ENCODE measurements around the gene HMMR. TPM values are rescaled to one million over a fixed set of nuclear protein-coding genes. Genes with fewer than 3 reads are reported as not detected.

The HMMR gene
- total RNA-seq, 1 donor from 2014 or later: 19.5 TPM

DNA sequence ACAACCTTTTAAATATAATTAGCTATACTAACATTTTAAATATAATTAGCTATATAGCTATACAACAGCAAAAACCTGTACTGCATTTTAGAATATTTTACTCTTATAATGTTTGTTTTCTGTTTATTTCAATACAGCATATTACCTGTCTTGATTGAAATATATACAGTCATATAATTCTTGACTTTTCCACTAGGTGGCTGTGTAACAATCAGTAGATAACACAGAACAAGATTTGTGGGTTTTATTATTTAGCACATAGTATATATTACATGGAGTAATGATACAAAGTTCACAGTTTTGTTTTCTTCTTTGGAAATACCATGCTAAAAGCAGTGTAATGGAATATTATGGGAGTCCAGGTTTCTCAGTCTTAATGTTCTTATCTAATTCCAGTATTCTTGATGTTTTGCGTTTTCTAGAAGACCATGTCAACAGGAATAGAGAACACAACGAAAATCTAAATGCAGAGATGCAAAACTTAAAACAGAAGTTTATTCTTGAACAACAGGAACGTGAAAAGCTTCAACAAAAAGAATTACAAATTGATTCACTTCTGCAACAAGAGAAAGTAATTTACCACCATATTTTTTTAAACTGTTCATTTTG is 13.3 kb downstream of the HMMR start:
- peak; percentile 9 for DNase-seq (ENCODE audit: low read depth)
- TF ChIP-seq, protein P1, sequence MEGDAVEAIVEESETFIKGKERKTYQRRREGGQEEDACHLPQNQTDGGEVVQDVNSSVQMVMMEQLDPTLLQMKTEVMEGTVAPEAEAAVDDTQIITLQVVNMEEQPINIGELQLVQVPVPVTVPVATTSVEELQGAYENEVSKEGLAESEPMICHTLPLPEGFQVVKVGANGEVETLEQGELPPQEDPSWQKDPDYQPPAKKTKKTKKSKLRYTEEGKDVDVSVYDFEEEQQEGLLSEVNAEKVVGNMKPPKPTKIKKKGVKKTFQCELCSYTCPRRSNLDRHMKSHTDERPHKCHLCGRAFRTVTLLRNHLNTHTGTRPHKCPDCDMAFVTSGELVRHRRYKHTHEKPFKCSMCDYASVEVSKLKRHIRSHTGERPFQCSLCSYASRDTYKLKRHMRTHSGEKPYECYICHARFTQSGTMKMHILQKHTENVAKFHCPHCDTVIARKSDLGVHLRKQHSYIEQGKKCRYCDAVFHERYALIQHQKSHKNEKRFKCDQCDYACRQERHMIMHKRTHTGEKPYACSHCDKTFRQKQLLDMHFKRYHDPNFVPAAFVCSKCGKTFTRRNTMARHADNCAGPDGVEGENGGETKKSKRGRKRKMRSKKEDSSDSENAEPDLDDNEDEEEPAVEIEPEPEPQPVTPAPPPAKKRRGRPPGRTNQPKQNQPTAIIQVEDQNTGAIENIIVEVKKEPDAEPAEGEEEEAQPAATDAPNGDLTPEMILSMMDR (conservative IDR thresholded peaks at IDR 0.05; ENCODE audit: low read depth, low read length): no peak
- no peak overlapping the region for H3K4me3 ChIP-seq (ENCODE audit: low read depth, low read length)

DNA sequence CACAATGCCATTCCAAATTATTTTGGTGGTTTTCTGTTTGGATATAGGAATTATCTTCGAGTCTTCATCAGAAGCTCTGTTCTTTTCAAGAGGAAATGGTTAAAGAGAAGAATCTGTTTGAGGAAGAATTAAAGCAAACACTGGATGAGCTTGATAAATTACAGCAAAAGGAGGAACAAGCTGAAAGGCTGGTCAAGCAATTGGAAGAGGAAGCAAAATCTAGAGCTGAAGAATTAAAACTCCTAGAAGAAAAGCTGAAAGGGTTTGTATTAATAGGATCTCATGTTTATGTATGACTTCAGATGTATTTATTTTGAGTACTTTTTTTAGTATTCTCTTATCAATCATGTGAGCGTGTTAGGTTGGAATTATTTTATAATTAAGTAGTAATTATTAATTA is 15.0 kb downstream of the HMMR start:
- DNase-seq (ENCODE audit: low read depth): no peak
- TF ChIP-seq, protein P1 (conservative IDR thresholded peaks at IDR 0.05; ENCODE audit: low read depth, low read length): no peak
- no peak overlapping the region for H3K4me3 ChIP-seq (ENCODE audit: low read depth, low read length)

DNA sequence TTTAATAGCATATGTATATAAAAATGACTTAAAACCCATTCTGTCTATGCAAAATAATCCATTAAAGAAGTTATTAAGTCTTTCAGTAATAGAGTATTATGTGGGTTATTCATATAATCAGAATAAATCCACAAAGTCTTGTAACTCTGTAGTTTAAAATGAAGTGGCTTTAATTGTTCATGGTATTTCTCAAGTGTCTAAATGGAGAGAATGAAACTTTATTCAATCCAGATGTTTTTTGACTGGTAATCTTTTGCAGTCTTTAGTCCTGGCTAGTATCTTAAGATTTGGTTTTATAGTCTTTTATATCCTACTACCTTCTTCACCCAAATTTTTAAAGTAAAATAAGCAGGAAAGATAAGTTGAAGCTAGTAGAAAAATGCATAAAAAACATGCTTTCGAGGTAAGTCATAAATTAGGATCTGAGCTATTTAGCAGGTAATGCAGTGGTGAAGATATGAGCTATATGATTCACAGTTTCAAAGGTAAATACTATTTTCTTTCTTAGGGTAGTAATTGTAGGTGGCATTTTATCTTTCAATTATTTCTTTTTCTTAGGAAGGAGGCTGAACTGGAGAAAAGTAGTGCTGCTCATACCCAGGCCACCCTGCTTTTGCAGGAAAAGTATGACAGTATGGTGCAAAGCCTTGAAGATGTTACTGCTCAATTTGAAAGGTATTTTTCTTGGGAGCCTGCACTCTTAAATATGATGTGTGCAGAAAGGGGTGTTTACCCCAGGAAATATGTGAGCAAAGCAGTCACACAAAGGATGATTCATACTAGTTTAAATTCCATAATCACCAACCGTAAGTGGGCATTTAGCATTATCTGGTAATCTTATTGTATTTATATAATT is 17.9 kb downstream of the HMMR start:
- TF ChIP-seq, protein P1 (conservative IDR thresholded peaks at IDR 0.05; ENCODE audit: low read depth, low read length): no peak
- H3K4me3 ChIP-seq (ENCODE audit: low read depth, low read length): no peak overlapping the region
- peak; percentile 10 for DNase-seq (ENCODE audit: low read depth)

DNA sequence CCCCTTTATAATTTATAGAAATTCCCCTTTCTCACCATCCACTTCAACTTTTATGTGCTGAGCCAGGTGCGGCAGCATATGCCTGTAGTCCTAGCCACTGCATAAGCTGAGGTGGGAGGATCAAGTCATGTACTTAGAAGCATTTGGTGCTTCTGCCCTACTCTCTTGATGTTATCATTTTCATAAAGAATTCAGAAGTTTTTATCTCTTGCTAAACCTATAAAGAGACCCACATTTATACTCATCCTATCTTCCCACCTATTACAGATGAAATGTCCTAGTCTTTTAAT is 18.5 kb downstream of the HMMR start:
- no peak for DNase-seq (ENCODE audit: low read depth)
- TF ChIP-seq, protein P1 (conservative IDR thresholded peaks at IDR 0.05; ENCODE audit: low read depth, low read length): no peak
- no peak overlapping the region for H3K4me3 ChIP-seq (ENCODE audit: low read depth, low read length)

DNA sequence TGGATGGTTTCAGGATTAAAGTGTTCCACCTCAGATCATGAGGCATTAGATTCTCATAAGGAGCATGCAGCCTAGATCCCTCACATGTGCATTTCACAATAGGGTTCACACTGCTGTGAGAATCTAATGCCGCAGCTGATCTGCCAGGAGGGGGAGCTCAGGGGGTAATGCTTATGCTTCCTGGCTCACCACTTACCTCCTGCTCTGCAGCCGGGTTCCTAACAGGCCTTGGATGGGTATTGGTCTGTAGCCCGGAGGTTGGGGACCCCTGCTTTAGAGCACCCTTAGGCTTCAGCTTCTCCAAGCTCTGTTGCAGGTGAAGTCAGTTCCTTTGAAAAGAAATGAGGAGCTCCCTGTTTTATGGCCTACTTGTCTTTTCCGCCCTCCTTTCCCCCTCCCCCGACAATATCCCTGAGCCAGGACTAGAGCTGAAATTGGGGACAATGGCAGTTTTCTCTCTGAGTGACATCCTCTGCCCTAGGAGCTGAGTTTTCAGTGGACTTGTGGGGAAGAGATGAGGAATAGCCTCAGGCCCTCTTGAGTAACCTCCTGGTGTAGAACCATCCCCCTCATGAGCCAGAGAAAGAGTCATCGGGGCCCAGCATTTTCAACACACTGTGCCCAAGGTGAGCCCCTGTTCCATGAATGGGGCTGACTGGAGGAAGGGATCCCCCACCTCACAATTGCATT is 28.8 kb downstream of the HMMR start:
- DNase-seq (ENCODE audit: low read depth): no peak
- TF ChIP-seq, protein P1 (conservative IDR thresholded peaks at IDR 0.05; ENCODE audit: low read depth, low read length): peak; percentile 41
- no peak overlapping the region for H3K4me3 ChIP-seq (ENCODE audit: low read depth, low read length)

DNA sequence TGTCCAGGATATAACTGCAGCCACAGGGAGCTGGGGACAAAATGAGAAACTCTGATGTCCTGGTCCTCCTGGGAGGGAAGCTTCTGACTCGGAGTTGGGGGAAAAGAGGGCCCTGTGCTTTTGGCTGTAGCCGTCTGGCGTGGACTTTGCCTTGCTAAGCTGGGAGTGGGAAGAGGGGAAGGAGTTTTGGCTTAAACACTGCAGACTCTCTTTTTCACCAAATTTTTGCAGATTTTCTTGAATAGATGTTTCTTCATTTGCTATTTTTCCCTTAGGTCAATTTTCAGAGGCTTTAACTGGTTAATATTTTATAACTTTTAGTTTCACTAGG is 29.3 kb downstream of the HMMR start:
- DNase-seq (ENCODE audit: low read depth): no peak
- TF ChIP-seq, protein P1 (conservative IDR thresholded peaks at IDR 0.05; ENCODE audit: low read depth, low read length): no peak
- no peak overlapping the region for H3K4me3 ChIP-seq (ENCODE audit: low read depth, low read length)
